HG02884 (cell line): ENCODE data around the gene ANGPTL4.
A peak's percentile ranks its signal among the peaks of the same experiment; 100 is the strongest.
"Not testable (repeated sequence)": the region's sequence is repeated elsewhere in the genome, so short reads cannot be mapped to it uniquely, and the experiment has no call there.

Experiments
- ATAC-seq: cut with Tn5 transposase; IDR thresholded peaks from one replicate; pipeline ENCODE4 v1.9.1; 2021; ENCODE audit warnings: mild to moderate bottlenecking, moderate library complexity; ENCODE audit not compliant: unreplicated experiment

The ANGPTL4 gene

GRCh38 chr19:8404391-8405151 lies 40.6 kb downstream of the ANGPTL4 start:
- ATAC-seq = no peak

DNA sequence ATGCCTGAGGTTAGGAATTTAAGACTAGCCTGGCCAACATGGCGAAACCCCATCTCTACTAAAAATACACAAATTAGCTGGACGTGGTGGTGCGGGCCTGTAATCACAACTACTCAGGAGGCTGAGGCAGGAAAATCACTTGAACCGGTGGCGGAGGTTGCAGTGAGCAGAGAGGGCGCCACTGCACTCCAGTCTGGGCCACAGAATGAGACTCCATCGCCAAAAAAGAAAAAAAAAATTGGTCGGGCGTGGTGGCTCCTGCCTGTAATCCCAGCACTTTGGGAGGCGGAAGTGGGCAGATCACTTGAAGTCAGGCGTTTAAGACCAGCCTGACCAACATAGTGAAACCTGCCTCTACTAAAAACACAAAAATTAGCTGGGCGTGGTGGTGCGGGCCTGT lies 46.8 kb downstream of the ANGPTL4 start:
- ATAC-seq = not testable (repeated sequence)

- ATAC-seq = peak; percentile 96
These were observed 49.1 kb downstream of the ANGPTL4 start, which contains the start of gene MARCHF2 for GRCh38 chr19:8412783-8413628. Gene MARCHF2, plus strand, starts transcription at chr19:8413305. Its CDS starts 8,536 bp downstream, at chr19:8421841.

- no peak for ATAC-seq
These were observed 49.7 kb downstream of the ANGPTL4 start for GRCh38 chr19:8413629-8413995.

- no peak for ATAC-seq
These were observed 52.8 kb downstream of the ANGPTL4 start for GRCh38 chr19:8416796-8417195.

GRCh38 chr19:8421484-8422461 lies 57.8 kb downstream of the ANGPTL4 start:
- no peak for ATAC-seq

- no peak for ATAC-seq
These were observed 59.9 kb downstream of the ANGPTL4 start for GRCh38 chr19:8423817-8424223.
